Right cardiac atrium (tissue), 5 donors: Measurements from ENCODE around the gene MACO1. TPM values are rescaled to one million over a fixed set of nuclear protein-coding genes. Genes with fewer than 3 reads are reported as not detected.
"Not testable (repeated sequence)": the region's sequence is repeated elsewhere in the genome, so short reads cannot be mapped to it uniquely, and the experiment has no call there.

ENCODE experiments used
- ATAC-seq, 2 donors: fragments of 200-7000 bp; cut with Tn5 transposase; one replicate each; pipeline versions ENCODE4 v1.8.0 to v1.9.1; 2020; ENCODE audit warnings: moderate library complexity in 2 of 2, mild to moderate bottlenecking in 1 of 2
- DNase-seq, 3 donors: peaks; one replicate each; pipeline ENCODE4 v3.0.0-alpha.2; 2020
- H3K27ac ChIP-seq: one replicate; pipeline ENCODE4 v1.5.1; 2013; ENCODE audit warnings: mild to moderate bottlenecking, low read length, control low read depth, moderate library complexity
- H3K27me3 ChIP-seq: one replicate; pipeline ENCODE4 v1.6.1; 2013; ENCODE audit not compliant: control insufficient read depth, insufficient read depth
- H3K4me1 ChIP-seq: one replicate; pipeline ENCODE4 v1.6.1; 2013; ENCODE audit warnings: low read length; ENCODE audit not compliant: control insufficient read depth, insufficient read depth
- H3K4me3 ChIP-seq: one replicate; pipeline ENCODE4 v1.5.1; 2013; ENCODE audit warnings: low read length, control low read depth
- H3K9me3 ChIP-seq: one replicate; pipeline ENCODE4 v1.6.1; 2013; ENCODE audit warnings: low read length; ENCODE audit not compliant: control insufficient read depth
- WGBS: extraction: QIAGEN DNeasy Blood & Tissue Kit; methylation state at CpG from one replicate; pipeline ENCODE4 v1.1.7; 2013; 5-methylcytosine and 5-hydroxymethylcytosine counted together
- intact Hi-C, 4 donors: fragments of 100-400 bp; cut with DNase I; formaldehyde crosslinking; loops; one replicate each; pipeline versions ENCODE4 v1.11.0 to v1.14.0; 2022 to 2023
- long read RNA-seq, 4 donors: library from polyadenylated mRNA; unstranded; transcript quantifications; one replicate each; pipeline ENCODE4 v2.0.0, GENCODE V29; 2020 to 2021
- polyA plus RNA-seq: library from polyadenylated mRNA; stranded (reverse); fragments of 200-250 nt; gene quantifications from one replicate; pipeline ENCODE4 v1.2.3, GENCODE V29; 2013
- total RNA-seq, 4 donors: library from RNA; stranded (reverse); fragmentation: NEBNext Ultra II Directional; extraction: Animal tissue kit (Norgen Biotek cat#: 25700); gene quantifications; one replicate each; pipeline ENCODE4 v1.2.1, GENCODE V29; 2021
- donor health status: healthy with polysubstance abuse.
- donor health status: DM: no; HTN: yes; CAD: no.
- donor health status: DM: no; HTN: no; CAD: no.
- donor health status: DM: no; HTN: yes; CAD: no; lungs with severe emphysema.
- donor health status: DM: yes; HTN: yes; CAD: no.

MACO1 gene, protein sequence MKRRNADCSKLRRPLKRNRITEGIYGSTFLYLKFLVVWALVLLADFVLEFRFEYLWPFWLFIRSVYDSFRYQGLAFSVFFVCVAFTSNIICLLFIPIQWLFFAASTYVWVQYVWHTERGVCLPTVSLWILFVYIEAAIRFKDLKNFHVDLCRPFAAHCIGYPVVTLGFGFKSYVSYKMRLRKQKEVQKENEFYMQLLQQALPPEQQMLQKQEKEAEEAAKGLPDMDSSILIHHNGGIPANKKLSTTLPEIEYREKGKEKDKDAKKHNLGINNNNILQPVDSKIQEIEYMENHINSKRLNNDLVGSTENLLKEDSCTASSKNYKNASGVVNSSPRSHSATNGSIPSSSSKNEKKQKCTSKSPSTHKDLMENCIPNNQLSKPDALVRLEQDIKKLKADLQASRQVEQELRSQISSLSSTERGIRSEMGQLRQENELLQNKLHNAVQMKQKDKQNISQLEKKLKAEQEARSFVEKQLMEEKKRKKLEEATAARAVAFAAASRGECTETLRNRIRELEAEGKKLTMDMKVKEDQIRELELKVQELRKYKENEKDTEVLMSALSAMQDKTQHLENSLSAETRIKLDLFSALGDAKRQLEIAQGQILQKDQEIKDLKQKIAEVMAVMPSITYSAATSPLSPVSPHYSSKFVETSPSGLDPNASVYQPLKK
- 10 to 100 TPM; 16.1 to 20.2 (median 17.4) TPM for total RNA-seq
- 8.8 TPM for polyA plus RNA-seq
- long read RNA-seq, donor 1, transcript MACO1-201 (11 exons, 3,917 nt): major isoform, 8 of 16 reads
- long read RNA-seq, donor 1, partial matches to known transcripts: 5 of 16 reads
- long read RNA-seq, donor 1, other reads (novel, unspliced or antisense): 3 of 16 reads
- long read RNA-seq, donor 2, transcript MACO1-201 (11 exons, 3,917 nt): major isoform, 6 of 9 reads
- long read RNA-seq, donor 2, partial matches to known transcripts: 3 of 9 reads
- long read RNA-seq, donor 2, other reads (novel, unspliced or antisense): 0 of 9 reads
- long read RNA-seq, donor 3, transcript MACO1-201 (11 exons, 3,917 nt): major isoform, 5 of 11 reads
- long read RNA-seq, donor 3, partial matches to known transcripts: 6 of 11 reads
- long read RNA-seq, donor 3, other reads (novel, unspliced or antisense): 0 of 11 reads
- long read RNA-seq, donor 4, partial matches to known transcripts: 1 of 5 reads
- long read RNA-seq, donor 4, other reads (novel, unspliced or antisense): 1 of 5 reads

DNA sequence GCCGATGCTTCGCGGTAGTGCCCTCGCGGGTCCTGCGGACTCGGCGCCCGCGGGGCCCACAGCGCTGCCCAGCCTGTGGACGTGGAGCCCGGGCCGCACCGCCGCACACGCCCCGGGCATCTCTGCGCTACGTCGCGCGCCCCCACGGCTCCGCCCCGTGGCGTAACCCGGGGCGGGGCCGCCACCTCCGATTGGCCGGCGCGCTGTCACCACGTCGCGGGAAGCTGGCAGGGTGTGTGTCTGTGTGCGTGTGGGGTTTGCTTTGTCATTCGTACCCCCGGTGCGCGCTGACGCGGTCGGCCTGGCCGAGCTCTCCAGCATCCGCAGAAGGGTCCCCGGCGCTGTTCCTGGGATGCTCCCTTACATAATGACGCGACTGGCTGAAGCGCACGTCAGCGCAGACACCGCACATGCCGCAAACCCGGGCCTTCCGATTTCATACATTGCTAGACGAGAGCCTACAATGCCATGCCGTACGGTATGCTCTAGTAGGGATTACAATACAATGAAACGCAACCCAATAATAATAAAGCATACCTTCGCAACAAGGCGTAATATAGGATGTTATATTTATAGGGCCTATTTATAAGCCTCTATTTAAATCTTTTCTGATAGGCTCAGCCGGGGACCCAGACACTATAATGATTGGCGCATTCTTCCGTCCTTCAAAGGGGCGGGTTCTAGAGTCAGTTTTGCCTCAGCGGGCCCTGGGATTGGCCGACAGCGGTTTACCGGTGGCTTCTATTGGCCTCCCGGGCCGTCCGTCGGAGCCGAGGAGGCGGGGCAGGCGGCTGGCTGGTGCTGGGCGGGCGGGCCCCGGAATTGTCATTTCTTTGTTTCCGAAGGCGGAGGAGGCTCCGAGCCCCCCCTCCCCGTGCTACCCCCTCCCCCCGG is at the start of gene MACO1:
Gene MACO1, plus strand, starts transcription at position 825 of the 894 bp plus-strand sequence. CDS start 202 bp downstream, outside the sequence.
- Histone ChIP-seq H3K27ac (peak within 1 kb of the TSS; percentile 99), H3K4me3 (peak within 1 kb of the TSS; percentile 99), H3K4me1 (peaks cover 3% of the 10 kb centered on the region), H3K27me3 (no peaks in the 10 kb centered on the region), H3K9me3 (no peaks in the 10 kb centered on the region)
- DNase-seq (peak; percentile 95 to 98 (median 98)), ATAC-seq (peak; percentile 97 to 98)
- intact Hi-C loops: loop anchor here in 1 of 4 donors (10.0 kb wide), 1 partner anchor 54 kb away; no protein-coding TSS in a partner anchor
- WGBS: under 1% methylated on average over 87 of the region's 87 CpGs

DNA sequence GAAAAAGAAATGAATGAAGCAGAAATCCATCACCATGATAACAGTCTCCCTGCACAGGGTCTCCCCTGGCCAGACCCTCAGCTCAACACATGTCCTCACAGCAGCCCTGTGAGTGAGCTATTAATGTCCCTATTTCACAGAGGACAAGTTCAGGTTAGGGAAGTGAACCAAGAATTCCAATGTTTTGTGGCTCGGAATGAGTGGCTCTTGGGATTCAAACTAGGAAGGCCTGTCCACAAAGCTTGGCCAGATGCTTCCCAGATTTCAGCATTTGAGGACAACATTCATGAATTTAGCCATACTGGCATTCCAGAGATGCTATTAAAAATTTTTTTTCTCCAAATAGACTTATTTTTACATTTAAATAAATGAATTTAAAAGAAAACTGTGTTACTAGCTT is 48.2 kb upstream of the MACO1 start:
- H3K9me3 ChIP-seq, ATAC-seq, H3K4me1 ChIP-seq, H3K27me3 ChIP-seq, H3K27ac ChIP-seq, DNase-seq, intact Hi-C loops, H3K4me3 ChIP-seq: not testable (repeated sequence)
- WGBS: 64% methylated on average over 1 of the region's 1 CpG

DNA sequence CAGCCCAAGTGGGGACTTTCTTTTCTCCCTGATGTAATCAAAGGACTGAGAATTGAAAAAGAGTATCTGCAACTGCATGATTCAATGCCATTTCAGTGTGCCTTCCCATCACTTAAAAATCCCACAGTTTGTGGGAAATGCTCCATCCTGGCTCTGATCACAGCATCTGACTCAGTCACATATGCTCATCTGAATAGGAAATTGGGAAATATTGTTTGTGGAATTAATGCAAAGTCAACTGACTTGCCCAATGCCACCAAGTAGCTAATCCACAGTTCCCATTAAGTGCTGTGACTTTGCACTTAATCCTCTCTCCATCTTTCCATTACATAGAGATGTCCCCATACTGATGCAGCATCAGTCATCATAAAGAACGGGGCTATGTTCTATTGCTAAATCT is 47.6 kb upstream of the MACO1 start:
- H3K4me3 ChIP-seq, H3K27ac ChIP-seq, H3K27me3 ChIP-seq, H3K9me3 ChIP-seq, H3K4me1 ChIP-seq, DNase-seq, ATAC-seq, intact Hi-C loops: not testable (repeated sequence)
- WGBS: 89% methylated on average over 1 of the region's 1 CpG

DNA sequence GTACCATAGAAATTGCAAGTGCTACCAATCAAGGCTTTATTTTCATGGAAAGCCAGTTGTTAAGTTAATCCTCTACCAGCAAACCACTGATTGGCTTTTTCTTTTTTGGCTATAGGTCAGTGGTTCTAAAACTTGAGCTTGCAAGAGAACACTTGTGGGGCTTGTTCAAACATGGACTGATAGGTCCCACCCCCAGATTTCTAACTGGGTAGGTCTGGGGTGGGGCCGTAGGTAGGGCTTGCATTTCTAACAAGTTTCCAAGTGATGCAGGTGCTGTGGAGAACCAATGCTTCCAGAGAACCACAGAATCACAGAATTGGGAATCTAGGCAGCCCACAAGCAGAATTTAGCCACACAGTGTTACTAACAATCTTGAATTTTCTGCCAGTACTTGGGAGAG is 46.8 kb upstream of the MACO1 start:
- ATAC-seq, H3K27ac ChIP-seq, H3K4me1 ChIP-seq, H3K4me3 ChIP-seq, intact Hi-C loops, H3K9me3 ChIP-seq, H3K27me3 ChIP-seq, DNase-seq: not testable (repeated sequence)
- no CpG with 5 or more reads among the region's 1 CpG for WGBS

DNA sequence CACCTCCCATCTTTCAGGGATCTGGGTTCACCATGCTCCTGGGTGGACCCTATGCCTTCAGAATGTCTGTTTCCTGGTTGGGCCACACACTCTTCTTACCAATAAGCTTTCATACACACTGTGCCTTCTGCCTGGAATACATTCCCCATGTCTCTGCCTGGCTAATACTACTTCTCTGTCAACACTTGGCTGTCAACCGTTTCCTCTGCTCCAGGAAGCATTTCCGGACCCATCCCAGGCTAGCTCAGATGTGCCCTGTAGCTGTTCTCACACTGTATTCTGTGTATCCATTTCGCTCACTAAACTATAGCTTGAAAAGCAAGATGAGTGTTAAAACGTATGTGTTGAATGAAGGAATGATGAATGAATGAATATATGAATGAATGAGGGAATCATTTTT is 43.6 kb upstream of the MACO1 start:
- WGBS: 49% methylated on average over 4 of the region's 4 CpGs
- DNase-seq, H3K9me3 ChIP-seq, H3K4me3 ChIP-seq, H3K4me1 ChIP-seq, intact Hi-C loops, H3K27ac ChIP-seq, H3K27me3 ChIP-seq: not testable (repeated sequence)
- ATAC-seq: peak in 1 of 2 donors; percentile 52

DNA sequence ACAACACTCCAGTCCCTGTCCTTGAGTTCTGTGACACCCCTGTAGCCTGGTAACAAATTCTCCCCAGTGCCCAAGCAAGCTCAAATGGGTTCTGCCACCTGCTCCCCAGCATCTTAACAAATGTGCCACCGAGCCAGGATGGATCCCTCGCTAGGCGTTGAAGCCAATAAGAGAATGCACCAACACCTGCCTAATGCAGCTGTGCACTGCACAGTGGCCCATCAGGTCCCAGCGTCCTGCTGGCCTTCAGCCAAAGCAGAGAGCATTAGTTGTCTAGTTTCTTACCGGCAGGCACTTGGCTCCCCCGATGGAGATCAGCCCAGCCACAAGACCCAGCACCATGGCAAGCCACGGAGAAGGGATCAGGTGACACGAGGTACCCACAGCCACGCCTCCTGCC is 42.0 kb upstream of the MACO1 start:
- intact Hi-C loops, H3K4me1 ChIP-seq, H3K4me3 ChIP-seq, ATAC-seq, H3K9me3 ChIP-seq, DNase-seq, H3K27ac ChIP-seq, H3K27me3 ChIP-seq: not testable (repeated sequence)
- WGBS: 50% methylated on average over 8 of the region's 9 CpGs

DNA sequence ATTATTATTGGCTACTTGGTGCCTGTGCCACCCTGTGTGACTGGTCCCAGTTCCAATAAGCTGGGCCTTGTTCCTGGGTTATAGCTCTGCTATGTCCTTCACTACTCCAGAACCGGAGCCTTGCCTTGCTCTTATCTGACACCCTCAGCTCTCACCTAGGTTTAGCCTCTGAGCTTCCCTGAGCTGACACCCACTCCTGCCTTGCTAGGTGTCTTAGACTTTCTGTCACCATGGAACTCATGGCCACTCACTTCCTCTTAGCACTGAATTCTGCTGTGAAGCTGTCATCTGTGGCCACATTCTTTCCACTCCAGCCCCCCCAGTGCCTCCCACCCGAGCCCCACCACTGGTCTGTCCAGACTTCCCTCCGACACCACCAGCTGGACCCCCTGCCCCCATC is 41.0 kb upstream of the MACO1 start:
- WGBS: 64% methylated on average over 3 of the region's 3 CpGs

DNA sequence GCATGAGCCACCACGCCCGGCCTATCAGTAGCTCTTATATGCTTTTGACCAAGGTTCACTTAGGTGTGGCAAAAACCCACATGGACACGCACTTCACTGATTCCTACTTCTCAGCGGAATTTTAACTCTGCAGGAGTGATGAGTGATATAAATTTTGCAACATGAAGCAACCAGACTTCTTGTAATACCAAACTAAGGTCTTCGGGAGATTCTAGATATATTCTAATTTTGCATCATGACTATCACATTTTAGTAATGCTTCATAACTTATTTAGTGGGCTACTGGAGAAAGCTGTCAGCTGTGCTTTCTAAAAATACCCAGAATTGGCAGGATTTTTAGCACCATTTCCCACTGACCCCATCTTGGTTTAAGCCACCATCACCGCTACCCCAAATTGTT is 37.9 kb upstream of the MACO1 start:
- 91% methylated on average over 6 of the region's 6 CpGs for WGBS
- ATAC-seq: no peak
- peaks cover 1% of the 10 kb centered on the region for H3K4me1 ChIP-seq
- no peak for DNase-seq
- intact Hi-C loops: no loop called here
- H3K9me3 ChIP-seq: no peaks in the 10 kb centered on the region
- no peaks in the 10 kb centered on the region for H3K27me3 ChIP-seq
- no peak overlapping the region for H3K4me3 ChIP-seq
- no peak overlapping the region for H3K27ac ChIP-seq

More for the DNA sequence above, 41.0 kb upstream of the MACO1 start:
- DNase-seq, H3K4me3 ChIP-seq, H3K9me3 ChIP-seq, intact Hi-C loops, ATAC-seq, H3K27ac ChIP-seq, H3K4me1 ChIP-seq, H3K27me3 ChIP-seq: not testable (repeated sequence)

DNA sequence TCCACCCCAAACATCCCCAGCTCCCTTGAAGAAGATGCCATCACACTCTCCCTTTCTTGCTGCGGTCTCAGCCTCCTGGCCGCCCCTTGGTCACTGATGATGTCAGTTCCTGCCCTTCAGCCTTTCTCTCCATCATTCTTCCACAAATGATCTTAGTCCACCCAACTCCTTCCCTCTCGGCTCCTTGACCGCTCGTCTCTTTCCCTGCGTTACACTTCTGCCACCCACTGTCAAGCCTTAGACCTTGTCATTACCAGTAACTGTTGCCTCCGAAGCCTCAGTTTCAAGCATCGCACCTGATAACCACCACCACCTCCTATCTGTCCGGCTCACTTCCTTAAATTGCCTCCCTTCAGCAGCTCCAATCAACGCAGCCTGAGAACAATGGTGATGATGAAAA is 33.1 kb upstream of the MACO1 start:
- intact Hi-C loops, H3K4me3 ChIP-seq, H3K4me1 ChIP-seq, H3K27me3 ChIP-seq, DNase-seq, H3K27ac ChIP-seq, H3K9me3 ChIP-seq: not testable (repeated sequence)
- peak; percentile 54 to 77 for ATAC-seq
- 22% methylated on average over 4 of the region's 10 CpGs for WGBS

DNA sequence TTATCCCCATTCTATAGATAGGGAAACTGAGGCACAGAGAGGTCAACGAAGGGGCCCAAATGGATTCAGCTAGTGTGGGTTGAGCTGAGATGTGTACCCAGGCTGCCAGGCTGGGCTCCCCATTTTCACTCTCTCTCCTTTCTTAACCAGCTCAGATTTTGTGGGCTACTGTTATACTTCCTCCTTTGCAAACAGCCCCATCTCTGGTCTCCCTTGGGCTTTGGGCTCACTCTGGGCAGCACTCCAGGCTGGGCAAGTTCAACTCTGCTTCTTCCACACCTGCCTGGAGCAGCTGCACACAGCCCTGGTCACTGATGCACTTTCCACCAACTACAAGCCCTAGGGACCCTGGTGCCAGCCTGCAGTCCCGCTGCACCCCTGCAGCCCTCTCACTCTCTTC is 32.6 kb upstream of the MACO1 start:
- H3K27ac ChIP-seq, intact Hi-C loops, H3K4me3 ChIP-seq, H3K4me1 ChIP-seq, H3K27me3 ChIP-seq, H3K9me3 ChIP-seq, ATAC-seq, DNase-seq: not testable (repeated sequence)
- no CpG with 5 or more reads among the region's 2 CpGs for WGBS
